ENCODE results near the gene TSR2. TPM values are rescaled to one million over a fixed set of nuclear protein-coding genes. Genes with fewer than 3 reads are reported as not detected.
A peak's percentile ranks its signal among the peaks of the same experiment; 100 is the strongest.
"Not testable (repeated sequence)": the region's sequence is repeated elsewhere in the genome, so short reads cannot be mapped to it uniquely, and the experiment has no call there.

TSR2 gene
- total RNA-seq, 1 donor from 2014 or later, result 38.4 TPM

GRCh38 chrX:54479136-54480111 is 39.2 kb downstream of the TSR2 start:
- Histone ChIP-seq H3K27me3 (no peaks in the 10 kb centered on the region), H3K36me3 (no peaks in the 10 kb centered on the region), H3K9me3 (no peaks in the 10 kb centered on the region), H3K27ac (no peak overlapping the region), H3K4me3 (no peak overlapping the region), H3K4me1 (no peaks in the 10 kb centered on the region)
- TF ChIP-seq CTCF (IDR thresholded peaks at IDR 0.05), result no peak
- intact Hi-C loops (cut with DNase I), result no loop called here
- ATAC-seq (no peak), DNase-seq (no peak)

GRCh38 chrX:54482839-54483593 is 42.8 kb downstream of the TSR2 start:
- Histone ChIP-seq H3K4me3 (no peak overlapping the region), H3K4me1 (no peaks in the 10 kb centered on the region), H3K27me3 (no peaks in the 10 kb centered on the region), H3K27ac (peak overlapping the region; percentile 55), H3K36me3 (no peaks in the 10 kb centered on the region), H3K9me3 (no peaks in the 10 kb centered on the region)
- DNase-seq (no peak), ATAC-seq (peak; percentile 27)
- TF ChIP-seq CTCF (IDR thresholded peaks at IDR 0.05), result no peak
- intact Hi-C loops (cut with DNase I), result no loop called here

GRCh38 chrX:54483946-54484345 is 43.7 kb downstream of the TSR2 start:
- no peak for ATAC-seq
- TF ChIP-seq CTCF (IDR thresholded peaks at IDR 0.05), result no peak
- no peaks in the 10 kb centered on the region for H3K27me3 ChIP-seq
- no peaks in the 10 kb centered on the region for H3K9me3 ChIP-seq
- intact Hi-C loops (cut with DNase I), result no loop called here
- DNase-seq, result no peak
- no peaks in the 10 kb centered on the region for H3K36me3 ChIP-seq
- H3K4me3 ChIP-seq, result no peak overlapping the region
- H3K4me1 ChIP-seq, result no peaks in the 10 kb centered on the region
- H3K27ac ChIP-seq, result peak overlapping the region; percentile 55

GRCh38 chrX:54484666-54485065 is 44.5 kb downstream of the TSR2 start:
- intact Hi-C loops (cut with DNase I), result no loop called here
- ATAC-seq (no peak), DNase-seq (no peak)
- H3K4me3 ChIP-seq, result no peak overlapping the region
- H3K4me1 ChIP-seq, result no peaks in the 10 kb centered on the region
- H3K27me3 ChIP-seq, result no peaks in the 10 kb centered on the region
- no peak for TF ChIP-seq CTCF (IDR thresholded peaks at IDR 0.05)
- H3K36me3 ChIP-seq, result no peaks in the 10 kb centered on the region
- H3K9me3 ChIP-seq, result no peaks in the 10 kb centered on the region
- H3K27ac ChIP-seq, result no peak overlapping the region

- ATAC-seq; DNase-seq; intact Hi-C loops (cut with DNase I); H3K27me3 ChIP-seq; H3K4me3 ChIP-seq; H3K27ac ChIP-seq; H3K9me3 ChIP-seq; H3K36me3 ChIP-seq; H3K4me1 ChIP-seq: not testable (repeated sequence)
These were observed 49.6 kb downstream of the TSR2 start for GRCh38 chrX:54489819-54490218.

- H3K9me3 ChIP-seq, result no peaks in the 10 kb centered on the region
- H3K27ac ChIP-seq, result no peak overlapping the region
- H3K27me3 ChIP-seq, result no peaks in the 10 kb centered on the region
- TF ChIP-seq CTCF (IDR thresholded peaks at IDR 0.05), result no peak
- H3K36me3 ChIP-seq, result no peaks in the 10 kb centered on the region
- H3K4me3 ChIP-seq, result no peak overlapping the region
- H3K4me1 ChIP-seq, result no peaks in the 10 kb centered on the region
- ATAC-seq, result no peak
- no peak for DNase-seq
- intact Hi-C loops (cut with DNase I), result no loop called here
These were observed 52.1 kb downstream of the TSR2 start for GRCh38 chrX:54492340-54492739.

All from upper lobe of right lung (tissue), 1 donor.